Measurements from ENCODE around the gene WDR18. TPM values are rescaled to one million over a fixed set of nuclear protein-coding genes. Genes with fewer than 3 reads are reported as not detected.

Gene WDR18
- polyA plus RNA-seq, 1 of the 3 experiments (the other 2 are of a cell fraction), result 47.9 TPM

- Histone ChIP-seq H3K4me2 (peak overlapping the region; percentile 63), H2AFZ (ENCODE audit: low read depth) (no peak overlapping the region), H3K4me1 (ENCODE audit: control insufficient read depth in 1 of 2, insufficient read depth in 2 of 2, low read depth in 1 of 2, low read length in 1 of 2) (peaks cover 0 to 13% of the 10 kb centered on the region in 2 experiments; a peak in 1 of 4 replicates), H3K9ac (no peak overlapping the region), H3F3A (replicated peaks; ENCODE audit: insufficient read depth) (peaks cover 17% of the 10 kb centered on the region), H3K27me3 (ENCODE audit: insufficient read depth) (peaks cover 57% of the 10 kb centered on the region), H4K20me1 (ENCODE audit: insufficient read depth) (no peaks in the 10 kb centered on the region), H3K4me3 (ENCODE audit: low read depth in 2 of 2, low read length in 1 of 2) (peak overlapping the region; percentile 32 to 55; a peak in 3 of 4 replicates), H3K9me2 (no peaks in the 10 kb centered on the region), H3K79me2 (ENCODE audit: insufficient read depth) (no peaks in the 10 kb centered on the region), H3K27ac (ENCODE audit: low read depth in 2 of 2, low read length in 1 of 2) (no peak overlapping the region), H3K36me3 (replicated peaks in 1 of 2; ENCODE audit: control insufficient read depth in 1 of 2, insufficient read depth in 2 of 2, low read length in 1 of 2) (no peaks in the 10 kb centered on the region), H3K9me3 (no peaks in the 10 kb centered on the region)
- CTCF ChIA-PET, result interaction anchor here (0.6 to 1.1 kb wide), 6 partner anchors 10 to 233 kb away, joined by 3 to 4 read pairs (median 3); partner anchors contain the start of gene CFD
- WGBS (ENCODE audit: low lambda C conversion rate), result 3% methylated on average over 19 of the region's 73 CpGs
- TF ChIP-seq NRF1 (IDR thresholded peaks at IDR 0.05; ENCODE audit: low read depth, low read length) (no peak), EZH2phosphoT487 (IDR thresholded peaks at IDR 0.05; ENCODE audit: borderline replicate concordance, low read depth) (no peak), MEF2A (IDR thresholded peaks at IDR 0.05; ENCODE audit: borderline replicate concordance, low read depth) (no peak), TAF1 (IDR thresholded peaks at IDR 0.05; ENCODE audit: borderline replicate concordance, low read depth, low read length) (no peak), GABPA (IDR thresholded peaks at IDR 0.05; ENCODE audit: low read depth) (no peak), RAD21 (IDR thresholded peaks at IDR 0.05; ENCODE audit: low read length) (no peak), ELF1 (IDR thresholded peaks at IDR 0.05) (no peak), FOXM1 (IDR thresholded peaks at IDR 0.05; ENCODE audit: low read depth) (no peak), USF1 (IDR thresholded peaks at IDR 0.05; ENCODE audit: borderline replicate concordance, low read depth) (no peak)
- DNase-seq, result peak; percentile 65
- POLR2A ChIA-PET, result interaction anchor here (0.8 kb wide), 1 partner anchor 17 kb away, joined by 5 read pairs; the partner anchor contains the start of gene WDR18
Measured at GRCh38 chr19:1000591-1001537, 16.7 kb downstream of the WDR18 start.

DNA sequence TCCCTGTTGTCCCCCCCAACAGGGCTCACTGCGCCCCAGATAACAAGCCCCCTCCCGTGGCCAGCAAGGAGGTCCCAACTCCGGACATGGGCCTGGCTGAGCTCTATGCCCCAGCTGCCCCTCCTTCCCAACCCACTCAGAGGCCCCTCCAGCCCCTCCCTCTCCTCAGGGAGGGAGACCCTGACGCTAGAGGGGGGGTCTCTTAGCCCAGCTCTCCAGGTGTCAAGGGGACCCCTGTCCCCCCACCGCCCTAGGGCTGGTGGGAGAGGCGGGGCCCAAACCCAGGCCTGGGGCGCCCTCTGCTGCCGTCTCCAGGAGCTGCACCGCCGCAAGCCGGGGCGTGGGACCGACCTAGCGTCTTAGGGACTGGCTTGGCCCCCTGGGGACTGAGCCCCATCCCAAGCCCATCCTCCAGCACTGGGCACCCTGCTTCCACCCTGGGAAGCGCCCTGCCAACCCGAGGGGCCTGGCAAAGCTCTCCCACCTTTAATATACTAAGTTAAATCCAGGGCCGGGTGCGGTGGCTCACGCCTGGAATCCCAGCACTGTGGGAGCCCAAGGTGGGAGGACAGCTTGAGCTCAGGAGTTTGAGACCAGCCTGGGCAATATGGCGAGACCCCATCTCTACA, 17.5 kb downstream of the WDR18 start:
- POLR2A ChIA-PET, result interaction anchor here (0.6 to 0.8 kb wide), 2 partner anchors 18 to 267 kb away, joined by 4 to 5 read pairs; partner anchors contain the start of genes CIRBP and WDR18
- WGBS (ENCODE audit: low lambda C conversion rate), result 4% methylated on average over 5 of the region's 20 CpGs
- CTCF ChIA-PET, result interaction anchor here (0.7 to 1.1 kb wide), 5 partner anchors 9 to 234 kb away, joined by 3 to 4 read pairs (median 3); partner anchors contain the start of gene CFD
- peak overlapping the region; percentile 63; the same call in 1 of the 2 replicates for H3K4me2 ChIP-seq
- peaks cover 51% of the 10 kb centered on the region for H3K27me3 ChIP-seq (ENCODE audit: insufficient read depth)
- peaks cover 0 to 5% of the 10 kb centered on the region in 2 experiments; a peak in 1 of 4 replicates for H3K4me1 ChIP-seq (ENCODE audit: control insufficient read depth in 1 of 2, insufficient read depth in 2 of 2, low read depth in 1 of 2, low read length in 1 of 2)
- peak; percentile 90 for DNase-seq
- no peak overlapping the region for H3K27ac ChIP-seq (ENCODE audit: low read depth in 2 of 2, low read length in 1 of 2)
- no peaks in the 10 kb centered on the region for H3K79me2 ChIP-seq (ENCODE audit: insufficient read depth)
- no peak overlapping the region for H2AFZ ChIP-seq (ENCODE audit: low read depth)
- peak overlapping the region in 1 of 2 experiments; percentile 55; a peak in 2 of 4 replicates for H3K4me3 ChIP-seq (ENCODE audit: low read depth in 2 of 2, low read length in 1 of 2)
- H3K9ac ChIP-seq, result no peak overlapping the region
- H3K9me3 ChIP-seq, result no peaks in the 10 kb centered on the region
- H3K9me2 ChIP-seq, result no peaks in the 10 kb centered on the region
- peaks cover 24% of the 10 kb centered on the region for H3F3A ChIP-seq (replicated peaks; ENCODE audit: insufficient read depth)
- no peaks in the 10 kb centered on the region for H4K20me1 ChIP-seq (ENCODE audit: insufficient read depth)
- no peaks in the 10 kb centered on the region for H3K36me3 ChIP-seq (replicated peaks in 1 of 2; ENCODE audit: control insufficient read depth in 1 of 2, insufficient read depth in 2 of 2, low read length in 1 of 2)
- TF ChIP-seq SMC3 (IDR thresholded peaks at IDR 0.05; ENCODE audit: low read depth, low read length), result peak; percentile 59
- no peak for TF ChIP-seq JUND (IDR thresholded peaks at IDR 0.05)
- TF ChIP-seq, protein P1, sequence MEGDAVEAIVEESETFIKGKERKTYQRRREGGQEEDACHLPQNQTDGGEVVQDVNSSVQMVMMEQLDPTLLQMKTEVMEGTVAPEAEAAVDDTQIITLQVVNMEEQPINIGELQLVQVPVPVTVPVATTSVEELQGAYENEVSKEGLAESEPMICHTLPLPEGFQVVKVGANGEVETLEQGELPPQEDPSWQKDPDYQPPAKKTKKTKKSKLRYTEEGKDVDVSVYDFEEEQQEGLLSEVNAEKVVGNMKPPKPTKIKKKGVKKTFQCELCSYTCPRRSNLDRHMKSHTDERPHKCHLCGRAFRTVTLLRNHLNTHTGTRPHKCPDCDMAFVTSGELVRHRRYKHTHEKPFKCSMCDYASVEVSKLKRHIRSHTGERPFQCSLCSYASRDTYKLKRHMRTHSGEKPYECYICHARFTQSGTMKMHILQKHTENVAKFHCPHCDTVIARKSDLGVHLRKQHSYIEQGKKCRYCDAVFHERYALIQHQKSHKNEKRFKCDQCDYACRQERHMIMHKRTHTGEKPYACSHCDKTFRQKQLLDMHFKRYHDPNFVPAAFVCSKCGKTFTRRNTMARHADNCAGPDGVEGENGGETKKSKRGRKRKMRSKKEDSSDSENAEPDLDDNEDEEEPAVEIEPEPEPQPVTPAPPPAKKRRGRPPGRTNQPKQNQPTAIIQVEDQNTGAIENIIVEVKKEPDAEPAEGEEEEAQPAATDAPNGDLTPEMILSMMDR (IDR thresholded peaks at IDR 0.05), result peak; percentile 94
- peak; percentile 71 for TF ChIP-seq RAD21 (IDR thresholded peaks at IDR 0.05; ENCODE audit: low read length)

All from SK-N-SH (cell line).